Spleen (tissue), 11 donors: ENCODE measurements around the gene EXOC4. TPM values are rescaled to one million over a fixed set of nuclear protein-coding genes. Genes with fewer than 3 reads are reported as not detected.

Source experiments
- DNase-seq: peaks from one replicate; pipeline ENCODE4 v3.0.0-alpha.2; 2020
- H3K27ac ChIP-seq, 8 donors: fragments of 200-600 bp; sonication (generic) in 7 of 8; 1 replicate in 4 of 8; 2 replicates in 4 of 8; pipeline versions ENCODE4 v1.5.0 to v1.8.0; 2016 to 2021; ENCODE audit warnings: inconsistent platforms in 4 of 8, mild to moderate bottlenecking in 4 of 8, moderate library complexity in 1 of 8
- H3K27me3 ChIP-seq, 7 donors: fragments of 200-600 bp; sonication (generic) in 6 of 7; replicated peaks in 1 of 7; 1 replicate in 4 of 7; 2 replicates in 3 of 7; pipeline versions ENCODE4 v1.5.0 to v1.8.0; 2016 to 2021; ENCODE audit warnings: inconsistent platforms in 3 of 7, mild to moderate bottlenecking in 1 of 7
- H3K36me3 ChIP-seq, 6 donors: fragments of 200-600 bp; sonication (generic) in 5 of 6; 1 replicate in 4 of 6; 2 replicates in 2 of 6; pipeline versions ENCODE4 v1.5.0 to v1.8.0; 2016 to 2021; ENCODE audit warnings: inconsistent platforms in 2 of 6
- H3K4me1 ChIP-seq, 6 donors: fragments of 200-600 bp; sonication (generic) in 5 of 6; 1 replicate in 3 of 6; 2 replicates in 3 of 6; pipeline versions ENCODE4 v1.5.0 to v1.8.0; 2016 to 2021; ENCODE audit warnings: inconsistent platforms in 3 of 6
- H3K4me3 ChIP-seq, 8 donors: fragments of 200-600 bp; sonication (generic) in 7 of 8; 1 replicate in 4 of 8; 2 replicates in 4 of 8; pipeline versions ENCODE4 v1.5.0 to v1.8.0; 2016 to 2021; ENCODE audit warnings: inconsistent platforms in 4 of 8, mild to moderate bottlenecking in 4 of 8, moderate library complexity in 2 of 8
- H3K9me3 ChIP-seq, 8 donors: fragments of 200-600 bp; sonication (generic) in 7 of 8; 1 replicate in 4 of 8; 2 replicates in 4 of 8; pipeline versions ENCODE4 v1.5.0 to v1.8.0; 2016 to 2021; ENCODE audit warnings: inconsistent platforms in 4 of 8
- CTCF ChIP-seq, 11 experiments: fragments of 200-600 bp in 7 of 11; fragments of 450-650 bp in 4 of 11; sonication (generic) in 4 of 11; IDR thresholded peaks in 8 of 11; conservative IDR thresholded peaks in 3 of 11; 1 replicate in 7 of 11; 2 replicates in 4 of 11; pipeline versions ENCODE4 v1.4.0 to v1.8.0; 2016 to 2021; ENCODE audit warnings: antibody characterized with exemption in 11 of 11, inconsistent platforms in 4 of 11, mild to moderate bottlenecking in 1 of 11
- POLR2A ChIP-seq, 3 donors: fragments of 450-650 bp; IDR thresholded peaks; one replicate each; pipeline ENCODE4 v1.5.1; 2017; ENCODE audit warnings: antibody characterized with exemption in 3 of 3, mild to moderate bottlenecking in 1 of 3
- POLR2AphosphoS5 ChIP-seq, 3 donors: sonication (generic); formaldehyde crosslinking; IDR thresholded peaks; one replicate each; pipeline ENCODE4 v1.5.1; 2017; ENCODE audit warnings: antibody characterized with exemption in 3 of 3
- WGBS, 5 donors: extraction: QIAGEN DNeasy Blood & Tissue Kit in 3 of 5; methylation state at CpG; one replicate each; pipeline versions ENCODE4 v1.1.5 to v1.1.7; 2013 to 2018; 5-methylcytosine and 5-hydroxymethylcytosine counted together
- intact Hi-C: fragments of 100-400 bp; cut with DNase I; formaldehyde crosslinking; loops from one replicate; pipeline ENCODE4 v1.15.0; 2023; ENCODE audit warnings: low total_unique reads
- polyA plus RNA-seq, 3 donors: library from polyadenylated mRNA; stranded (reverse); fragments of 200-250 nt; gene quantifications; one replicate each; pipeline ENCODE4 v1.2.1, GENCODE V29; 2013
- total RNA-seq, 7 donors: library from RNA; depleted of rRNA in 3 of 7; stranded (reverse); fragments of >200 nt in 3 of 7; fragmentation: NEBNext Ultra II Directional in 4 of 7; extraction: Animal tissue kit (Norgen Biotek cat#: 25700) in 4 of 7; gene quantifications; one replicate each; pipeline versions ENCODE4 v1.1.0 to v1.2.1, GENCODE V29; 2016 to 2021
- donor health status: healthy with polysubstance abuse.
- donor health status: DM: no; HTN: no; CAD: no; lungs with moderate emphysema.
- donor health status: DM: no; HTN: no; CAD: no.
- donor health status: Bipolar disorder and iron deficiency.
- donor health status: healthy.
- donor health status: DM: no; HTN: no; CAD: no.
- donor health status: DM: yes; HTN: yes; CAD: no.

The EXOC4 gene
- total and polyA plus RNA-seq, 10 donors, result 14.1 to 138 (median 102) TPM

- no peak overlapping the region for H3K27ac ChIP-seq
- no peak for DNase-seq
- peaks cover 0 to 4% (median 0%) of the 10 kb centered on the region in 8 donors for H3K9me3 ChIP-seq
- no peaks in the 10 kb centered on the region for H3K4me1 ChIP-seq
- intact Hi-C loops, result no loop called here
- no peaks in the 10 kb centered on the region for H3K36me3 ChIP-seq
- no peak for TF ChIP-seq POLR2A (IDR thresholded peaks at IDR 0.05)
- TF ChIP-seq POLR2AphosphoS5 (IDR thresholded peaks at IDR 0.05), result no peak
- no peak for TF ChIP-seq CTCF (IDR thresholded peaks at IDR 0.05 in 8 of 11, conservative IDR thresholded peaks at IDR 0.05 in 3 of 11)
- H3K27me3 ChIP-seq, result no peaks in the 10 kb centered on the region
- no peak overlapping the region for H3K4me3 ChIP-seq
Measured at GRCh38 chr7:133514551-133514950, 261.7 kb downstream of the EXOC4 start.

- 95 to 99% (median 96%) methylated on average over 4 of the region's 4 CpGs for WGBS, 5 donors
- TF ChIP-seq POLR2AphosphoS5 (IDR thresholded peaks at IDR 0.05) (no peak), CTCF (IDR thresholded peaks at IDR 0.05 in 8 of 11, conservative IDR thresholded peaks at IDR 0.05 in 3 of 11) (no peak), POLR2A (IDR thresholded peaks at IDR 0.05) (no peak)
- Histone ChIP-seq H3K36me3 (no peaks in the 10 kb centered on the region), H3K27me3 (no peaks in the 10 kb centered on the region), H3K9me3 (no peaks in the 10 kb centered on the region), H3K4me3 (no peak overlapping the region), H3K4me1 (no peaks in the 10 kb centered on the region), H3K27ac (no peak overlapping the region)
- DNase-seq, result no peak
- intact Hi-C loops, result no loop called here
Measured at GRCh38 chr7:133517766-133518165, 264.9 kb downstream of the EXOC4 start.

- Histone ChIP-seq H3K4me3 (no peak overlapping the region), H3K27me3 (no peaks in the 10 kb centered on the region), H3K27ac (no peak overlapping the region), H3K9me3 (no peaks in the 10 kb centered on the region), H3K36me3 (no peaks in the 10 kb centered on the region), H3K4me1 (no peaks in the 10 kb centered on the region)
- DNase-seq, result no peak
- intact Hi-C loops, result no loop called here
- TF ChIP-seq POLR2AphosphoS5 (IDR thresholded peaks at IDR 0.05) (no peak), CTCF (IDR thresholded peaks at IDR 0.05 in 8 of 11, conservative IDR thresholded peaks at IDR 0.05 in 3 of 11) (no peak), POLR2A (IDR thresholded peaks at IDR 0.05) (no peak)
- WGBS, 5 donors, result 94 to 97% (median 96%) methylated on average over 2 of the region's 2 CpGs
Measured at GRCh38 chr7:133518718-133519117, 265.8 kb downstream of the EXOC4 start.

GRCh38 chr7:133520248-133520647 is 267.4 kb downstream of the EXOC4 start:
- no peak overlapping the region for H3K27ac ChIP-seq
- 97 to 100% (median 100%) methylated on average over 1 of the region's 1 CpG for WGBS, 5 donors
- H3K9me3 ChIP-seq, result no peaks in the 10 kb centered on the region
- H3K4me1 ChIP-seq, result no peaks in the 10 kb centered on the region
- H3K36me3 ChIP-seq, result no peaks in the 10 kb centered on the region
- no peaks in the 10 kb centered on the region for H3K27me3 ChIP-seq
- DNase-seq, result no peak
- intact Hi-C loops, result no loop called here
- TF ChIP-seq CTCF (IDR thresholded peaks at IDR 0.05 in 8 of 11, conservative IDR thresholded peaks at IDR 0.05 in 3 of 11) (no peak), POLR2AphosphoS5 (IDR thresholded peaks at IDR 0.05) (no peak)
- no peak overlapping the region for H3K4me3 ChIP-seq
